Activated CD4-positive, alpha-beta T cell treated with anti-CD3 and anti-CD28 coated beads, Interleukin-2, amount 10 ng/mL, durations not matched to agents 7 days and 5 days (primary cell): ENCODE results near the gene TUBA1C. TPM values are rescaled to one million over a fixed set of nuclear protein-coding genes. Genes with fewer than 3 reads are reported as not detected.
"Not testable (repeated sequence)": the region's sequence is repeated elsewhere in the genome, so short reads cannot be mapped to it uniquely, and the experiment has no call there.

Experiments used
- CTCF ChIA-PET: fragments of 350-600 bp; sonication (Branson Sonifier 250); formaldehyde crosslinking; loops from one replicate; lab custom pipeline; 2021; ENCODE audit warnings: antibody characterized with exemption; lab: Charles Lee
- POLR2A ChIA-PET: fragments of 350-600 bp; sonication (Branson Sonifier 250); formaldehyde crosslinking; loops from one replicate; lab custom pipeline; 2021; ENCODE audit warnings: antibody characterized with exemption; lab: Charles Lee
- DNase-seq: peaks from one replicate; pipeline ENCODE4 v3.0.0-alpha.2; 2020
- H3K27ac Mint-ChIP-seq: one replicate; pipeline ENCODE4 v1.8.0; 2021; ENCODE audit warnings: mild to moderate bottlenecking, moderate library complexity, mixed read lengths
- H3K27me3 Mint-ChIP-seq: one replicate; pipeline ENCODE4 v1.8.0; 2021; ENCODE audit warnings: mixed read lengths
- H3K36me3 Mint-ChIP-seq: one replicate; pipeline ENCODE4 v1.8.0; 2021; ENCODE audit warnings: low read depth, mixed read lengths
- H3K4me1 Mint-ChIP-seq: one replicate; pipeline ENCODE4 v1.8.0; 2021; ENCODE audit warnings: mixed read lengths
- H3K4me3 Mint-ChIP-seq: one replicate; pipeline ENCODE4 v1.8.0; 2021; ENCODE audit warnings: mild to moderate bottlenecking, moderate library complexity, mixed read lengths
- H3K9me3 Mint-ChIP-seq: one replicate; pipeline ENCODE4 v1.8.0; 2021; ENCODE audit warnings: mixed read lengths
- total RNA-seq, 2 experiments: library from RNA; stranded (reverse); gene quantifications; one replicate each; pipeline ENCODE4 v1.2.3, GENCODE V29; 2021

The TUBA1C gene
- total RNA-seq, 2 experiments from 2014 or later: 246 to 278 TPM

GRCh38 chr12:49232940-49233841 lies 31.7 kb upstream of the TUBA1C start:
- Mint-ChIP-seq H3K27ac (peak overlapping the region; percentile 77), H3K27me3 (no peaks in the 10 kb centered on the region)

GRCh38 chr12:49233842-49234526 lies 30.9 kb upstream of the TUBA1C start:
- no peaks in the 10 kb centered on the region for H3K9me3 Mint-ChIP-seq
- H3K4me1 Mint-ChIP-seq: peaks cover 25% of the 10 kb centered on the region
- POLR2A ChIA-PET: no interaction called here
- H3K27me3 Mint-ChIP-seq: peaks cover 1% of the 10 kb centered on the region
- H3K4me3 Mint-ChIP-seq: peak overlapping the region; percentile 84
- H3K27ac Mint-ChIP-seq: peak overlapping the region; percentile 77
- no peaks in the 10 kb centered on the region for H3K36me3 Mint-ChIP-seq
- CTCF ChIA-PET: interaction anchor here (0.7 to 2.7 kb wide), 7 partner anchors 10 to 198 kb away, joined by 3 to 23 read pairs (median 3); no protein-coding TSS in a partner anchor
- peak; percentile 30 for DNase-seq

More at GRCh38 chr12:49232940-49233841, 31.7 kb upstream of the TUBA1C start:
- POLR2A ChIA-PET: no interaction called here
- no peaks in the 10 kb centered on the region for H3K9me3 Mint-ChIP-seq
- peaks cover 25% of the 10 kb centered on the region for H3K4me1 Mint-ChIP-seq
- DNase-seq: no peak
- CTCF ChIA-PET: interaction anchor here (0.7 to 2.7 kb wide), 5 partner anchors 9 to 197 kb away, joined by 3 to 9 read pairs (median 3); no protein-coding TSS in a partner anchor
- peak overlapping the region; percentile 84 for H3K4me3 Mint-ChIP-seq
- H3K36me3 Mint-ChIP-seq: no peaks in the 10 kb centered on the region

GRCh38 chr12:49236423-49236822 lies 28.5 kb upstream of the TUBA1C start:
- peaks cover 25% of the 10 kb centered on the region for H3K4me1 Mint-ChIP-seq
- no peak for DNase-seq
- H3K27ac Mint-ChIP-seq: no peak overlapping the region
- no peaks in the 10 kb centered on the region for H3K9me3 Mint-ChIP-seq
- H3K36me3 Mint-ChIP-seq: no peaks in the 10 kb centered on the region
- no peak overlapping the region for H3K4me3 Mint-ChIP-seq
- POLR2A ChIA-PET: no interaction called here
- CTCF ChIA-PET: interaction anchor here (0.5 to 2.7 kb wide), 8 partner anchors 8 to 105 kb away, joined by 3 to 23 read pairs (median 4); partner anchors contain the start of genes TUBA1B and TUBA1C
- peaks cover 3% of the 10 kb centered on the region for H3K27me3 Mint-ChIP-seq

GRCh38 chr12:49243631-49244030 lies 21.3 kb upstream of the TUBA1C start:
- peaks cover 3% of the 10 kb centered on the region for H3K27me3 Mint-ChIP-seq
- no peak overlapping the region for H3K4me3 Mint-ChIP-seq
- no peaks in the 10 kb centered on the region for H3K36me3 Mint-ChIP-seq
- ChIA-PET POLR2A (no interaction called here), CTCF (interaction anchor here (0.6 to 2.7 kb wide), 4 partner anchors 9 to 165 kb away, joined by 3 to 23 read pairs (median 4); partner anchors contain the start of gene LMBR1L)
- H3K9me3 Mint-ChIP-seq: no peaks in the 10 kb centered on the region
- H3K27ac Mint-ChIP-seq: no peak overlapping the region
- H3K4me1 Mint-ChIP-seq: no peaks in the 10 kb centered on the region
- no peak for DNase-seq

GRCh38 chr12:49244176-49244575 lies 20.7 kb upstream of the TUBA1C start:
- H3K9me3 Mint-ChIP-seq: no peaks in the 10 kb centered on the region
- no peaks in the 10 kb centered on the region for H3K36me3 Mint-ChIP-seq
- no peak overlapping the region for H3K27ac Mint-ChIP-seq
- H3K4me1 Mint-ChIP-seq: no peaks in the 10 kb centered on the region
- ChIA-PET CTCF (interaction anchor here (0.6 to 2.7 kb wide), 4 partner anchors 9 to 497 kb away, joined by 3 to 23 read pairs (median 4); partner anchors contain the start of gene TMBIM6), POLR2A (no interaction called here)
- no peak for DNase-seq
- H3K4me3 Mint-ChIP-seq: no peak overlapping the region
- H3K27me3 Mint-ChIP-seq: no peaks in the 10 kb centered on the region

GRCh38 chr12:49251357-49251756 lies 13.5 kb upstream of the TUBA1C start:
- Mint-ChIP-seq H3K36me3 (no peaks in the 10 kb centered on the region), H3K4me1 (no peaks in the 10 kb centered on the region), H3K27me3 (no peaks in the 10 kb centered on the region), H3K4me3 (no peak overlapping the region), H3K9me3 (no peaks in the 10 kb centered on the region), H3K27ac (no peak overlapping the region)
- ChIA-PET CTCF (no interaction called here), POLR2A (no interaction called here)
- no peak for DNase-seq

- H3K27ac Mint-ChIP-seq: no peak overlapping the region
- ChIA-PET POLR2A (interaction anchor here (0.6 kb wide), 1 partner anchor 273 kb away, joined by 5 read pairs; no protein-coding TSS in a partner anchor), CTCF (interaction anchor here (0.6 to 1.0 kb wide), 2 partner anchors 11 to 758 kb away, joined by 6 to 7 read pairs; no protein-coding TSS in a partner anchor)
- H3K4me3 Mint-ChIP-seq: no peak overlapping the region
- no peaks in the 10 kb centered on the region for H3K27me3 Mint-ChIP-seq
- peaks cover 3% of the 10 kb centered on the region for H3K4me1 Mint-ChIP-seq
- no peaks in the 10 kb centered on the region for H3K36me3 Mint-ChIP-seq
- H3K9me3 Mint-ChIP-seq: no peaks in the 10 kb centered on the region
- DNase-seq: no peak
Observed at GRCh38 chr12:49253033-49253623, 11.8 kb upstream of the TUBA1C start.

- H3K36me3 Mint-ChIP-seq, H3K27ac Mint-ChIP-seq, H3K4me3 Mint-ChIP-seq, H3K9me3 Mint-ChIP-seq, POLR2A ChIA-PET, H3K27me3 Mint-ChIP-seq, DNase-seq, H3K4me1 Mint-ChIP-seq: not testable (repeated sequence)
- CTCF ChIA-PET: interaction anchor here (1.0 kb wide), 1 partner anchor 20 kb away, joined by 5 read pairs; no protein-coding TSS in a partner anchor
Observed at GRCh38 chr12:49255456-49255855, 9.4 kb upstream of the TUBA1C start.

- Mint-ChIP-seq H3K4me3 (no peak overlapping the region), H3K27me3 (no peaks in the 10 kb centered on the region), H3K9me3 (no peaks in the 10 kb centered on the region), H3K4me1 (peaks cover 7% of the 10 kb centered on the region), H3K36me3 (no peaks in the 10 kb centered on the region), H3K27ac (no peak overlapping the region)
- ChIA-PET POLR2A (no interaction called here), CTCF (interaction anchor here (1.0 kb wide), 1 partner anchor 21 kb away, joined by 5 read pairs; no protein-coding TSS in a partner anchor)
- DNase-seq: no peak
Observed at GRCh38 chr12:49255857-49256637, 8.8 kb upstream of the TUBA1C start.

GRCh38 chr12:49257508-49258184 lies 7.2 kb upstream of the TUBA1C start:
- CTCF ChIA-PET: interaction anchor here (1.0 to 2.2 kb wide), 3 partner anchors 22 to 119 kb away, joined by 3 to 7 read pairs (median 5); no protein-coding TSS in a partner anchor
- POLR2A ChIA-PET: not testable (repeated sequence)

GRCh38 chr12:49259452-49259851 lies 5.4 kb upstream of the TUBA1C start:
- H3K27me3 Mint-ChIP-seq: no peaks in the 10 kb centered on the region
- no peaks in the 10 kb centered on the region for H3K9me3 Mint-ChIP-seq
- H3K4me1 Mint-ChIP-seq: peaks cover 22% of the 10 kb centered on the region
- CTCF ChIA-PET: interaction anchor here (1.1 kb wide), 1 partner anchor 10 kb away, joined by 3 read pairs; no protein-coding TSS in a partner anchor
- DNase-seq: no peak
- H3K27ac Mint-ChIP-seq: no peak overlapping the region
- no peak overlapping the region for H3K4me3 Mint-ChIP-seq
- peaks cover 4% of the 10 kb centered on the region for H3K36me3 Mint-ChIP-seq
- POLR2A ChIA-PET: no interaction called here

More at GRCh38 chr12:49257508-49258184, 7.2 kb upstream of the TUBA1C start:
- not testable (repeated sequence) for H3K27me3 Mint-ChIP-seq, H3K9me3 Mint-ChIP-seq, H3K36me3 Mint-ChIP-seq, DNase-seq, H3K4me1 Mint-ChIP-seq, H3K27ac Mint-ChIP-seq, H3K4me3 Mint-ChIP-seq
